PC-3 (cell line): ENCODE data around the gene VKORC1L1. TPM values are rescaled to one million over a fixed set of nuclear protein-coding genes. Genes with fewer than 3 reads are reported as not detected.
"Not testable (repeated sequence)": the region's sequence is repeated elsewhere in the genome, so short reads cannot be mapped to it uniquely, and the experiment has no call there.

Source experiments
- ATAC-seq: fragments of 200-7000 bp; cut with Tn5 transposase; 2 replicates; pipeline ENCODE4 v1.9.1; 2020; ENCODE audit warnings: mild to moderate bottlenecking, moderate library complexity
- BruUV-seq: library from RNA; stranded (reverse); fragments of 400-500 nt; replicated peaks from 2 replicates; lab custom pipeline; 2021; lab: Mats Ljungman, UMichigan
- CTCF ChIA-PET: fragments of 300-600 bp; sonication (Branson Sonifier 250); formaldehyde crosslinking; loops from one replicate; lab custom pipeline; 2022; ENCODE audit warnings: antibody characterized with exemption; lab: Charles Lee
- POLR2A ChIA-PET: fragments of 300-600 bp; sonication (Branson Sonifier 250); formaldehyde crosslinking; loops from one replicate; lab custom pipeline; 2022; ENCODE audit warnings: antibody characterized with exemption; ENCODE audit not compliant: unreplicated experiment; lab: Charles Lee
- DNase-seq: peaks from one replicate; pipeline ENCODE4 v3.0.0-alpha.2; 2015
- H2AFZ ChIP-seq: fragments of 300-600 bp; sonication (generic); 2 replicates; pipeline ENCODE4 v1.6.0; 2016; ENCODE audit warnings: antibody characterized with exemption, low read length
- H3F3A ChIP-seq: fragments of 300-600 bp; sonication (generic); one replicate; pipeline ENCODE4 v1.6.0; 2017; ENCODE audit warnings: antibody characterized with exemption, low read length, control low read depth, mild to moderate bottlenecking; ENCODE audit not compliant: unreplicated experiment
- H3K27ac ChIP-seq: fragments of 300-600 bp; sonication (generic); 2 replicates; pipeline ENCODE4 v1.5.1; 2016; ENCODE audit warnings: mild to moderate bottlenecking, low read length
- H3K27me3 ChIP-seq: fragments of 300-600 bp; sonication (generic); 2 replicates; pipeline ENCODE4 v1.6.1; 2016; ENCODE audit warnings: low read length, mixed read lengths
- H3K36me3 ChIP-seq: fragments of 300-600 bp; sonication (generic); 2 replicates; pipeline ENCODE4 v1.6.1; 2016; ENCODE audit warnings: low read depth, mixed run types, low read length, mixed read lengths
- H3K4me1 ChIP-seq: fragments of 300-600 bp; sonication (generic); 2 replicates; pipeline ENCODE4 v1.5.1; 2016; ENCODE audit warnings: low read length; ENCODE audit not compliant: insufficient read depth
- H3K4me2 ChIP-seq: fragments of 300-600 bp; sonication (generic); 2 replicates; pipeline ENCODE4 v1.6.0; 2016; ENCODE audit warnings: low read length
- H3K4me3 ChIP-seq: fragments of 300-600 bp; sonication (generic); 2 replicates; pipeline ENCODE4 v1.5.1; 2016; ENCODE audit warnings: mild to moderate bottlenecking, low read length, mixed read lengths
- H3K79me2 ChIP-seq: fragments of 300-600 bp; sonication (generic); 2 replicates; pipeline ENCODE4 v1.6.1; 2017; ENCODE audit warnings: low read length, mixed read lengths
- H3K9ac ChIP-seq: fragments of 300-600 bp; sonication (generic); 2 replicates; pipeline ENCODE4 v1.6.0; 2016; ENCODE audit warnings: mild to moderate bottlenecking, low read length
- H3K9me2 ChIP-seq: fragments of 300-600 bp; sonication (generic); replicated peaks from 2 replicates; pipeline ENCODE4 v1.6.1; 2016; ENCODE audit warnings: mixed run types, low read length, mixed read lengths
- H3K9me3 ChIP-seq: fragments of 300-600 bp; sonication (generic); 2 replicates; pipeline ENCODE4 v1.6.1; 2016; ENCODE audit warnings: low read length, mixed read lengths
- H4K20me1 ChIP-seq: fragments of 300-600 bp; sonication (generic); 2 replicates; pipeline ENCODE4 v1.6.1; 2016; ENCODE audit warnings: low read length, mixed read lengths
- CTCF ChIP-seq: fragments of 300-600 bp; sonication (generic); conservative IDR thresholded peaks from 2 replicates; pipeline ENCODE4 v1.5.1; 2017; ENCODE audit warnings: antibody characterized with exemption, low read depth, mild to moderate bottlenecking, low read length
- EZH2 ChIP-seq: fragments of 300-600 bp; sonication (generic); IDR thresholded peaks from one replicate; pipeline ENCODE4 v1.6.1; 2017; ENCODE audit warnings: antibody characterized with exemption, mild to moderate bottlenecking, low read length; ENCODE audit not compliant: unreplicated experiment
- EZH2phosphoT487 ChIP-seq: fragments of 300-600 bp; sonication (generic); IDR thresholded peaks from 2 replicates; pipeline ENCODE4 v1.6.1; 2018; ENCODE audit warnings: mild to moderate bottlenecking, antibody characterized with exemption, low read length, borderline replicate concordance
- intact Hi-C: fragments of 100-400 bp; cut with micrococcal nuclease; formaldehyde crosslinking; loops from 2 replicates; pipeline ENCODE4 v1.9.0; 2023
- total RNA-seq: library from RNA; depleted of rRNA; stranded (reverse); fragments of >200 nt; gene quantifications from 2 replicates; pipeline ENCODE4 v1.2.3, GENCODE V29; 2014

The VKORC1L1 gene
- total RNA-seq, 1 experiment from 2014 or later = 7.6 TPM

GRCh38 chr7:65892835-65893234 is 20.0 kb downstream of the VKORC1L1 start:
- no peak for DNase-seq
- CTCF ChIA-PET = no interaction called here

GRCh38 chr7:65896279-65896870 is 23.5 kb downstream of the VKORC1L1 start:
- POLR2A ChIA-PET = no interaction called here
- no peaks in the 10 kb centered on the region for H3K79me2 ChIP-seq
- BruUV-seq = no TSS peak

More at GRCh38 chr7:65892835-65893234, 20.0 kb downstream of the VKORC1L1 start:
- H2AFZ ChIP-seq = no peak overlapping the region
- no peaks in the 10 kb centered on the region for H3K9me3 ChIP-seq
- TF ChIP-seq EZH2 (no peak), CTCF (no peak), EZH2phosphoT487 (no peak)
- no peaks in the 10 kb centered on the region for H3K27me3 ChIP-seq
- no TSS peak for BruUV-seq
- no peak overlapping the region for H3K9ac ChIP-seq
- no peaks in the 10 kb centered on the region for H3K79me2 ChIP-seq
- H3K4me1 ChIP-seq = no peaks in the 10 kb centered on the region
- no peak overlapping the region for H3K4me3 ChIP-seq
- POLR2A ChIA-PET = no interaction called here
- H3K4me2 ChIP-seq = no peak overlapping the region
- H3K27ac ChIP-seq = no peak overlapping the region
- no peaks in the 10 kb centered on the region for H4K20me1 ChIP-seq
- intact Hi-C loops = no loop called here
- ATAC-seq = no peak
- H3K36me3 ChIP-seq = no peaks in the 10 kb centered on the region; the same call in 1 of the 2 replicates
- no peaks in the 10 kb centered on the region for H3F3A ChIP-seq
- no peaks in the 10 kb centered on the region for H3K9me2 ChIP-seq

DNA sequence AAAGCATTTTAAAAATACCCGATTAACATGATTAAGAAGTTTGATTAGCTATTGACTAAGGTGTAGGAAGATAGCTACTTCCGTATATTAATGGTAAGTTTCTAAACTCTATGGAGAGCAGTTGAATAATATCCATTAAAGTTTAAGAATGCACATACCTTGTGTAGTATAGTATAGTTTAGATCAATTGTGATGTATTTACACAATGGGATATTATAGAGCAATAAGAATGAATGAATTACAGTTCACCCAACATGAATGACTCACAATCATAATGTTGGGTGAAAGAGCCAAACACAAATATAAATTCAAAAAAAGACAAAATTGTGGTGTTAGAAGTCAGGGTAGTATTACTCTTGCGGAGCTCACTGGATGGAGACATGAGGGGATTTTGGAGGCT is 24.4 kb downstream of the VKORC1L1 start:
- H3K4me1 ChIP-seq, H3K79me2 ChIP-seq, H3K27me3 ChIP-seq, H3K9me3 ChIP-seq, intact Hi-C loops, H3K9ac ChIP-seq, H3K4me2 ChIP-seq, H3F3A ChIP-seq, POLR2A ChIA-PET, H3K4me3 ChIP-seq, DNase-seq, H2AFZ ChIP-seq, H3K9me2 ChIP-seq, H3K36me3 ChIP-seq, H3K27ac ChIP-seq, BruUV-seq, CTCF ChIA-PET, H4K20me1 ChIP-seq: not testable (repeated sequence)
- peak; percentile 77 for ATAC-seq

More at GRCh38 chr7:65896279-65896870, 23.5 kb downstream of the VKORC1L1 start:
- DNase-seq (no peak), ATAC-seq (no peak)
- H3F3A ChIP-seq = no peaks in the 10 kb centered on the region
- H3K9ac ChIP-seq = no peak overlapping the region
- no peaks in the 10 kb centered on the region for H3K4me1 ChIP-seq
- H3K4me2 ChIP-seq = no peak overlapping the region
- no peaks in the 10 kb centered on the region for H3K9me3 ChIP-seq
- H3K9me2 ChIP-seq = no peaks in the 10 kb centered on the region
- no peaks in the 10 kb centered on the region for H3K27me3 ChIP-seq
- no peak overlapping the region for H3K4me3 ChIP-seq
- no peak overlapping the region for H2AFZ ChIP-seq
- intact Hi-C loops = no loop called here
- CTCF ChIA-PET = no interaction called here
- H3K27ac ChIP-seq = no peak overlapping the region
- H3K36me3 ChIP-seq = no peaks in the 10 kb centered on the region; the same call in 1 of the 2 replicates
- TF ChIP-seq CTCF (no peak), EZH2phosphoT487 (no peak), EZH2 (no peak)
- no peaks in the 10 kb centered on the region for H4K20me1 ChIP-seq

- H3K4me3 ChIP-seq, H3K9me2 ChIP-seq, intact Hi-C loops, POLR2A ChIA-PET, H3K27me3 ChIP-seq, ATAC-seq, H3K4me2 ChIP-seq, H3K27ac ChIP-seq, H3K36me3 ChIP-seq, H3K4me1 ChIP-seq, H3F3A ChIP-seq, CTCF ChIA-PET, H3K9me3 ChIP-seq, H3K79me2 ChIP-seq, H4K20me1 ChIP-seq, BruUV-seq, H3K9ac ChIP-seq, DNase-seq, H2AFZ ChIP-seq: not testable (repeated sequence)
These were observed 26.0 kb downstream of the VKORC1L1 start for GRCh38 chr7:65898677-65899447.
